Lower leg skin (tissue), 3 donors: ENCODE data around the gene OR10A4.

Source experiments
- POLR2A ChIP-seq, 2 donors: fragments of 450-650 bp; IDR thresholded peaks; one replicate each; pipeline ENCODE4 v1.6.1; 2016 to 2017; ENCODE audit warnings: antibody characterized with exemption in 2 of 2, mild to moderate bottlenecking in 1 of 2, moderate library complexity in 1 of 2
- TF ChIP-seq, protein P1 (sequence below), 3 donors: fragments of 450-650 bp; IDR thresholded peaks; one replicate each; pipeline ENCODE4 v1.5.1; 2016; ENCODE audit warnings: antibody characterized with exemption in 3 of 3, mild to moderate bottlenecking in 3 of 3, moderate library complexity in 2 of 3

DNA sequence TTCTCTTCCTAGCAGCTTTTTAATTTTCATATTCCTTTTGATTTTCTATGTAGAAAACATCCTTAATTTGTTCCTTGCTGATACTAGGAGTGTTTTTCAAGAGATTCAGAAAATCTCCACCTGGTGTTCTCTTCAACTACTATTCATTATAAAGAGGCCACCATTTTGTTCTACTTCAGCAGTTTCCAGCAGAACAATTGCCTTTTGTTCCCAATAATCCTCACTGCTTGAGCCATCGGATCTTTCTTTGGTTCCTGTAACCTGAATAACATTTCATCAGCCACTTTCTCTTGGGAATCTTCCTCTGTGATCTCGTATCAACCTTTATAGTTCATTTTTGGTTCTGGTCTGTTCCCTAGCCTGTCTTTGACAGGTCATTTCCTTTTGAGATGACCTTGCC lies 32.8 kb upstream of the OR10A4 start:
- TF ChIP-seq, protein P1, sequence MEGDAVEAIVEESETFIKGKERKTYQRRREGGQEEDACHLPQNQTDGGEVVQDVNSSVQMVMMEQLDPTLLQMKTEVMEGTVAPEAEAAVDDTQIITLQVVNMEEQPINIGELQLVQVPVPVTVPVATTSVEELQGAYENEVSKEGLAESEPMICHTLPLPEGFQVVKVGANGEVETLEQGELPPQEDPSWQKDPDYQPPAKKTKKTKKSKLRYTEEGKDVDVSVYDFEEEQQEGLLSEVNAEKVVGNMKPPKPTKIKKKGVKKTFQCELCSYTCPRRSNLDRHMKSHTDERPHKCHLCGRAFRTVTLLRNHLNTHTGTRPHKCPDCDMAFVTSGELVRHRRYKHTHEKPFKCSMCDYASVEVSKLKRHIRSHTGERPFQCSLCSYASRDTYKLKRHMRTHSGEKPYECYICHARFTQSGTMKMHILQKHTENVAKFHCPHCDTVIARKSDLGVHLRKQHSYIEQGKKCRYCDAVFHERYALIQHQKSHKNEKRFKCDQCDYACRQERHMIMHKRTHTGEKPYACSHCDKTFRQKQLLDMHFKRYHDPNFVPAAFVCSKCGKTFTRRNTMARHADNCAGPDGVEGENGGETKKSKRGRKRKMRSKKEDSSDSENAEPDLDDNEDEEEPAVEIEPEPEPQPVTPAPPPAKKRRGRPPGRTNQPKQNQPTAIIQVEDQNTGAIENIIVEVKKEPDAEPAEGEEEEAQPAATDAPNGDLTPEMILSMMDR (IDR thresholded peaks at IDR 0.05): no peak
- no peak for TF ChIP-seq POLR2A (IDR thresholded peaks at IDR 0.05)
